ENCODE data around the gene NKG7. TPM values are rescaled to one million over a fixed set of nuclear protein-coding genes. Genes with fewer than 3 reads are reported as not detected.

Gene NKG7
- total and polyA plus RNA-seq, 2 of the 13 experiments (the other 11 are each of a cell fraction or from before 2014, with no cell fraction given): 0.40 TPM; not detected in 1

GRCh38 chr19:51366389-51367254 lies 5.8 kb downstream of the NKG7 start (continued):
- 0 out of 2 replicates have a peak, but pooled peaks have one; percentile 88 for TF ChIP-seq CAMTA2 (CRISPR knock-in tag; IDR thresholded peaks at IDR 0.05; ENCODE audit: borderline replicate concordance)
- TF ChIP-seq PAX8 (CRISPR knock-in tag; IDR thresholded peaks at IDR 0.05; ENCODE audit: borderline replicate concordance): no peak
- TF ChIP-seq RNF2 (conservative IDR thresholded peaks at IDR 0.05; ENCODE audit: low read depth): no peak
- no peak for TF ChIP-seq YY1 (IDR thresholded peaks at IDR 0.05; ENCODE audit: insufficient read depth, insufficient replicate concordance, low read depth, low read length)
- TF ChIP-seq MEIS2 (CRISPR knock-in tag; IDR thresholded peaks at IDR 0.05): peak; percentile 12; the same call in 1 of the 2 replicates
- TF ChIP-seq, protein P1, sequence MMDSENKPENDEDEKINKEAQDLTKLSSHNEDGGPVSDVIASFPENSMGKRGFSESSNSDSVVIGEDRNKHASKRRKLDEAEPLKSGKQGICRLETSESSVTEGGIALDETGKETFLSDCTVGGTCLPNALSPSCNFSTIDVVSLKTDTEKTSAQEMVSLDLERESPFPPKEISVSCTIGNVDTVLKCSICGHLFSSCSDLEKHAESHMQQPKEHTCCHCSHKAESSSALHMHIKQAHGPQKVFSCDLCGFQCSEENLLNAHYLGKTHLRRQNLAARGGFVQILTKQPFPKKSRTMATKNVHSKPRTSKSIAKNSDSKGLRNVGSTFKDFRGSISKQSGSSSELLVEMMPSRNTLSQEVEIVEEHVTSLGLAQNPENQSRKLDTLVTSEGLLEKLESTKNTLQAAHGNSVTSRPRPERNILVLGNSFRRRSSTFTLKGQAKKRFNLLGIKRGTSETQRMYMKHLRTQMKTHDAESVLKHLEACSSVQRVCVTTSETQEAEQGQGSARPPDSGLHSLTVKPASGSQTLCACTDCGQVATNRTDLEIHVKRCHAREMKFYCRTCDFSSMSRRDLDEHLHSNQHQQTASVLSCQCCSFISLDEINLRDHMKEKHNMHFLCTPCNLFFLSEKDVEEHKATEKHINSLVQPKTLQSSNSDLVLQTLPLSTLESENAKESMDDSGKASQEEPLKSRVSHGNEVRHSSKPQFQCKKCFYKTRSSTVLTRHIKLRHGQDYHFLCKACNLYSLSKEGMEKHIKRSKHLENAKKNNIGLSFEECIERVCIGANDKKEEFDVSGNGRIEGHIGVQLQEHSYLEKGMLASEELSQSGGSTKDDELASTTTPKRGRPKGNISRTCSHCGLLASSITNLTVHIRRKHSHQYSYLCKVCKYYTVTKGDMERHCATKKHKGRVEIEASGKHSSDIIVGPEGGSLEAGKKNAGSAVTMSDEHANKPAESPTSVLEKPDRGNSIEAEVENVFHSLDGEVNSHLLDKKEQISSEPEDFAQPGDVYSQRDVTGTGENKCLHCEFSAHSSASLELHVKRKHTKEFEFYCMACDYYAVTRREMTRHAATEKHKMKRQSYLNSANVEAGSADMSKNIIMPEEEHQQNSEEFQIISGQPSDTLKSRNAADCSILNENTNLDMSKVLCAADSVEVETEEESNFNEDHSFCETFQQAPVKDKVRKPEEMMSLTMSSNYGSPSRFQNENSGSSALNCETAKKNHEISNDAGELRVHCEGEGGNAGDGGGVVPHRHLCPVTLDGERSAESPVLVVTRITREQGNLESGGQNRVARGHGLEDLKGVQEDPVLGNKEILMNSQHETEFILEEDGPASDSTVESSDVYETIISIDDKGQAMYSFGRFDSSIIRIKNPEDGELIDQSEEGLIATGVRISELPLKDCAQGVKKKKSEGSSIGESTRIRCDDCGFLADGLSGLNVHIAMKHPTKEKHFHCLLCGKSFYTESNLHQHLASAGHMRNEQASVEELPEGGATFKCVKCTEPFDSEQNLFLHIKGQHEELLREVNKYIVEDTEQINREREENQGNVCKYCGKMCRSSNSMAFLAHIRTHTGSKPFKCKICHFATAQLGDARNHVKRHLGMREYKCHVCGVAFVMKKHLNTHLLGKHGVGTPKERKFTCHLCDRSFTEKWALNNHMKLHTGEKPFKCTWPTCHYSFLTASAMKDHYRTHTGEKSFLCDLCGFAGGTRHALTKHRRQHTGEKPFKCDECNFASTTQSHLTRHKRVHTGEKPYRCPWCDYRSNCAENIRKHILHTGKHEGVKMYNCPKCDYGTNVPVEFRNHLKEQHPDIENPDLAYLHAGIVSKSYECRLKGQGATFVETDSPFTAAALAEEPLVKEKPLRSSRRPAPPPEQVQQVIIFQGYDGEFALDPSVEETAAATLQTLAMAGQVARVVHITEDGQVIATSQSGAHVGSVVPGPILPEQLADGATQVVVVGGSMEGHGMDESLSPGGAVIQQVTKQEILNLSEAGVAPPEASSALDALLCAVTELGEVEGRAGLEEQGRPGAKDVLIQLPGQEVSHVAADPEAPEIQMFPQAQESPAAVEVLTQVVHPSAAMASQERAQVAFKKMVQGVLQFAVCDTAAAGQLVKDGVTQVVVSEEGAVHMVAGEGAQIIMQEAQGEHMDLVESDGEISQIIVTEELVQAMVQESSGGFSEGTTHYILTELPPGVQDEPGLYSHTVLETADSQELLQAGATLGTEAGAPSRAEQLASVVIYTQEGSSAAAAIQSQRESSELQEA (CRISPR knock-in tag; IDR thresholded peaks at IDR 0.05; ENCODE audit: not compliant biosample characterization): no peak
- TF ChIP-seq ZNF331 (CRISPR knock-in tag; IDR thresholded peaks at IDR 0.05): no peak; the same call in 1 of the 2 replicates
- TF ChIP-seq MED1 (CRISPR knock-in tag; IDR thresholded peaks at IDR 0.05): peak; percentile 11; the same call in 1 of the 2 replicates
- no peak for TF ChIP-seq ZNF24 (IDR thresholded peaks at IDR 0.05)
- TF ChIP-seq, protein P2, sequence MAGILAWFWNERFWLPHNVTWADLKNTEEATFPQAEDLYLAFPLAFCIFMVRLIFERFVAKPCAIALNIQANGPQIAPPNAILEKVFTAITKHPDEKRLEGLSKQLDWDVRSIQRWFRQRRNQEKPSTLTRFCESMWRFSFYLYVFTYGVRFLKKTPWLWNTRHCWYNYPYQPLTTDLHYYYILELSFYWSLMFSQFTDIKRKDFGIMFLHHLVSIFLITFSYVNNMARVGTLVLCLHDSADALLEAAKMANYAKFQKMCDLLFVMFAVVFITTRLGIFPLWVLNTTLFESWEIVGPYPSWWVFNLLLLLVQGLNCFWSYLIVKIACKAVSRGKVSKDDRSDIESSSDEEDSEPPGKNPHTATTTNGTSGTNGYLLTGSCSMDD (CRISPR knock-in tag; IDR thresholded peaks at IDR 0.05): no peak
- no peak for TF ChIP-seq FOXA1 (IDR thresholded peaks at IDR 0.05)
- no peak for TF ChIP-seq FOXA1 (CRISPR knock-in tag; IDR thresholded peaks at IDR 0.05)
- no peak for TF ChIP-seq ZNF605 (CRISPR knock-in tag; IDR thresholded peaks at IDR 0.05)
- TF ChIP-seq TBP (CRISPR knock-in tag; IDR thresholded peaks at IDR 0.05): no peak
- TF ChIP-seq ZNF549 (CRISPR knock-in tag; IDR thresholded peaks at IDR 0.05): no peak
- peak; percentile 64 for TF ChIP-seq THAP11 (CRISPR knock-in tag; IDR thresholded peaks at IDR 0.05)
- TF ChIP-seq ZNF788 (CRISPR knock-in tag; IDR thresholded peaks at IDR 0.05; ENCODE audit: borderline replicate concordance): peak; percentile 19; the same call in 1 of the 2 replicates
- TF ChIP-seq, protein P3, sequence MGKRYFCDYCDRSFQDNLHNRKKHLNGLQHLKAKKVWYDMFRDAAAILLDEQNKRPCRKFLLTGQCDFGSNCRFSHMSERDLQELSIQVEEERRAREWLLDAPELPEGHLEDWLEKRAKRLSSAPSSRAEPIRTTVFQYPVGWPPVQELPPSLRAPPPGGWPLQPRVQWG (CRISPR knock-in tag; IDR thresholded peaks at IDR 0.05; ENCODE audit: borderline replicate concordance, low read depth): no peak
- no peak for TF ChIP-seq NBN (conservative IDR thresholded peaks at IDR 0.05)
- TF ChIP-seq GLI4 (CRISPR knock-in tag; IDR thresholded peaks at IDR 0.05; ENCODE audit: borderline replicate concordance): no peak

All from HepG2 (cell line).